ENCODE data around the gene EXD1.

EXD1 gene

DNA sequence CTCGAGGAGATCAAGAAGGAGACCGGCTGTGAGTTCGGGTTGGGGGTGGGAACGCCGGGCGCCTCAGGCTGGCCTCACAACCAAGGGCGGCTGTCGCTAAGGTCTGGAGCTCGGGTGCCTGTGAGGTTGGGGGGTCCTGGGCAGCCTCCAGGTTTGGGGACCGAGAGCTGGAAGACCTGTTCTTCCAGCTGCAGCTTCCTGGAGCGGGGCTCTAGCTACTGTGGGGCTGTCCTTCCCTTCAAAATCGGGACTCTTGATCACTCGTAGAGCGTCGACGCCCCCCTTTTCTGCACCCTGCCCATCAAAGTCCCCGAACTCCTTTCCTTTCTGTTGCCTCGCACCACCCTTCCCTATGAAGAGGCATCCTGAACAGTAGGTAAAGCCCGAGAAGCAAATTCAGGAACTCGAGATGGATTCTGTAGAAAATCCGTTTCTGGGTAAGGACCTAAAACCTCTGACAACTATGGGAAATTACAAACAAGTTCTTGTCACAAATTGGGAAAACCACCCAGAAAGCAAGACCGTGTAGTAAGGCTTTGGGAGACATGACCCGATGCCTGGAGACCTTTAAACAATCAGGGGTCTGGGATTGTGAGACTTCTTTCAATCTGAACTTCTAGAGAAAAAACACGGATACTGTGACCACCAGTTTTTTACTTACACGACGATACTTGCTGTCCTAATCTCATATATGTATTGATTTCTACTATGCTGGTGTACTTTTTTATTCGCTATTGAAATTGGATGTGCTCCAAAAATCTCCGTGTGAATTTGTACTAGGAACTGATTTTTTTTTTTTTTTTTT is 1.1 kb upstream of the EXD1 start:
- DNase-seq: no peak

DNA sequence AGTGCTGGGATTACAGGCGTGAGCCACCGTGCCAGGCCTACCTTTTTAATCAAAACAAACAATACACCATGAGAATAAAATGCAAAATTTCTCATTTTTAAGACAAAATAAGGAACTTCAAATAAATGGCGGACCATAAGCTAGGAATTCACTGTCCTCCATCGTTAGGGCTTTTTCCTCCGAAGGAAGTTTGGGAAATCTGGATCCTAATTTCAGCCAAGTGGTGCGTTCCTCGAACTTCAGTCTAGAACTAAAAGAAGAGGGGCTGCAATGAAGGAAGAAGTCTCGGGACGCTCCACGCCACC is 260 bp downstream of the EXD1 start:
- DNase-seq: no peak

DNA sequence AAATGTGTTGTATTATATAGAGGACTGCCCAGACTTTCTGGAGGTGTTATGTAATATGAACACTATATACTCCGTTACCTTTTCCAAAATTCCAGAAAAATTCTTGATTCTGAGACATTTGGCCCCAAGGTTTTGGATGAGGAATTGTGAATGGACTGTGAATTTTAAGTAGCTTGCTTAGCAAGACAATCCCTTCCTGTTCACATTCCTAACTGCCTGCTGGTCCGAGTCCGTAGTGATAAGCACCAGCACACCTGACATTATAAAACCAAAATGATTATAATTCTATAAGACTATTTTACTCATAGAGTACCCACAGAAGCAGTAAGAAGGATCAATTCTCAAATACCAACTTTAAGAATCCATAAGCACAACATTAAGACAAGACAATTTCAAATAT is 11.2 kb downstream of the EXD1 start:
- no peak for DNase-seq

DNA sequence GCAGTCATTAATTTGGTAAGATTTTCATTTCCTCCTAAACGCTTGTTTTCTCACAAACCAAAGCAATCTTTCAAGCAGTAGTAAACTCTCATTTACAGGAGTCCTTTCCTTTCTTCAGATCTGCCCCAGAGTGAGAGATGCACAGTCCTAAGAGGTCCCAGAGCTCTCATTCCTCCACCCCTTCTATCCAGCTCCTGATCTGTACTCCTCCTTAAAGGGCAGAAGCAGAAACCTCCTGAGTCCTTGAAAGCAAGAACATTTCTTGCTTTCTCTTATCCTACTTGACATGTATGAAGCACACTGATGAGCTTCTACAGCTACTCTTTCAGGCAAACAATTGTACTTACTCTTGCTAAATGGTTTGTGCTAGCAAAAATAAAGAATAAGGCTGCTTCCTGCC is 11.7 kb downstream of the EXD1 start:
- DNase-seq: no peak

DNA sequence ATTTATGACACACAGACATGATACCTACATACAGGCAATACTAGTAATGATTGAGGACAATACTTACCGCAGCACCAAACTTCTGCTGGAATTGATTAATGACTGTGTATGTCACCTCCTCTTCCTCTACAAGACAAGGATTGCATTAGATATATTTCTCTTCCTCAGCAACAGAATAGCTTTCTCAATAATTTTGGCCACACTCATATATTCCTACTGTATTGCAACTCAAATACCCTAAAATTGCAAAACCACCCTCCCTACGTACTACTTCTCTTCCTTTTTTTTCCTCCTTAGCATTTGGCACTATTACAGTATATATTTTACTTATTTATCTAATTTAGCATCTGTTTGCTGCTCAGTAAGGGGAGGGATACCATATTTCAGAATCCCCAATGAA is 14.8 kb downstream of the EXD1 start:
- DNase-seq: no peak

DNA sequence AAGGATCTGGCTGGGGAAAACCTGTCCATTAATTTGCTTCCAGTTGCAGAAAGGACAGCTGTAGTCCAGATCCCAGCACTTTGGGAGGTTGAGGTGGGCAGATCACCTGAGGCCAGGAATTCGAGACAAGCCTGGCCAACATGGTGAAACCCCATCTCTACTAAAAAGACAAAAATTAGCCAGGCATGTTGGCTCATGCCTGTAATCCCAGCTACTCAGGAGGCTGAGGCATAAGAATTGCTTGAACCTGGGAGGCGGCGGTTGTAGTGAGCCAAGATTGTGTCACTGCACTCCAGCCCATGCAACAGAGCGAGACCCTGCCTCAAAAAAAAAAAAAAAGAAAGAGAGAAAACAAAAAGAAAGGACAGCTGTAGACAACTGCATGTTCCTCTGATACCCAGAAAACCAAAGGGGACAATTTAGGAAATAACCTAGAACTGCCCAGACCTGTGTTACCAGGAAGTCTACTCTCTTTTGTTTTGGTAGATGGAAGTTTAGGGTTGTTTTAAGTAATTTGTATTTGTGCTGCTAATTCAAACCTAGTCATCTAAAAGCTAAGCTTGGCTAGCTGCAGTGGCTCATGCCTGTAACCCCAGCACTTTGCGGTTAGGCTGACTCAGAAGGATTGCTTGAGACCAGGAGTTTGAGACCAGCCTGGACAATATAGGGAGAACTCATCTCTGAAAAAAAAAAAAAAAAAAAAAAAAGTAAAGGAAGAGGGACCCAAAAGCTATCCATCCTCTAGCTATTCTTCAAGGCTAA is 22.7 kb downstream of the EXD1 start:
- DNase-seq: no peak

DNA sequence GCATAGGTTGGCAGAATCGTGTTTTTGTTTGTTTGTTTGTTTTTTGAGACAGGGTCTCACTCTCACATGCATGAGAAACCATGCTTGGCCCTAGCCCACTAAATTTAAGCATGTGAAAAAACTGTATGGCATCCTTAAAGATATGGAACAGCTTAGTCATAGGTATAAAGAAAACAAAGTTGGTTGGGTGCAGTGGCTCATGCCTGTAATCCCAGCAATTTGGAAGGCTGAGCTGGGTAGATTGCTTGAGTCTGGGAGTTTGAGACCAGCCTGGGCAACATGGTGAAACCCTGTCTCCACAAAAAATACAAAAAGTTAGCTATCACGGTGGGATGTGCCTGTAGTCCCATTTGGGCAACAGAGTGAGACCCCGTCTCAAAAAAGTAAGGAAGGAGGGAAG is 25.2 kb downstream of the EXD1 start:
- DNase-seq: no peak

DNA sequence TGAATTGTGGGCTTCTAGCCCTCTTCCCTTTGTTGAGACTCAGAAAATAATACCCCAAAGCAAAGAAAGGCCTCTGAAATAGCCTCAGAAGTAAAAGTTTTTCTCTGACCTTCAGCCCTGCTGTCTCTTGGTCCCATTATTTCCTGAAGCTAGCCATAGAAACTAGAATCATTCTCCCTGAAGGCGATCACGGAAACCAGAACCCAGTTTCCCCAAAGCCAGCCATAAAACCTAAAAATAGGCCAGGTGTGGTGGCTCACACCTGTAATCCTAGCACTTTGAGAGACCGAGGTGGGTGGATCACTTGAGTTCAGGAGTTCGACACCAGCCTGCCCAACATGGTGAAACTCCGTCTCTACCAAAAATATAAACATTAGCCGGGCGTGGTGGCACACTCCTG is 27.2 kb downstream of the EXD1 start:
- DNase-seq: no peak

DNA sequence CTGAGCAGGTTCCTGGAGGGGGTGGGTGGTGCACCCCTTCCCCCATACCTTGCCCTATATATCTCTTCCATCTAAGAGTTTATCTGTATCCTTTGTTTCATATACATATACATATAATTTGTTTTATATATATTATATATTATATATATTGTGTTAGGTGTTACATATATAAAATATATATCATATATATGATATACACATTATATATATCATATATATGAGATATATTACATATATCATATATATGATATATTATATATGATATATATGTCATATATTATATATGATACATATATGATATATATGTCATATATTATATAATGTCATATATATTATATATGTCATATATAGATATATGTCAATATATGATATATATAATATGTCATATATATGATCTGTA is 31.1 kb downstream of the EXD1 start:
- DNase-seq: no peak

DNA sequence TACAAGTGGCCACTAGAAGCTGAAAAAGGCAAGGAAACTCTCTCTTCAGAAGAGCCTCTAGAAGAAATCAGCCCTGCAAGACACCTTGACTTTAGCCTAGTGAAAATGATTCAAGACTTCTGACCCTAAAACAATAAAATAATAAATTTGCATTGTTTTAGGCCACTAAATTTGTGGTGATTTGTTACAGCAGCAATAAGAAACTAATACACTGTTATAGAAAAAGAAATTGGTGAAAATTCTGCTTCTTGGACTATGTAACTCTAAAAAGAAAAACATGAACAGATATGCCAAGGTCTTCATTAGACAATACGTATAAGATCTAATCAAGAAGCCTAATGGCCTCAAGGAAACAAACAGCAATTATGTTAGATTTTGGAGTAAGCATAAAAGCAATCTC is 36.1 kb downstream of the EXD1 start:
- DNase-seq: no peak

DNA sequence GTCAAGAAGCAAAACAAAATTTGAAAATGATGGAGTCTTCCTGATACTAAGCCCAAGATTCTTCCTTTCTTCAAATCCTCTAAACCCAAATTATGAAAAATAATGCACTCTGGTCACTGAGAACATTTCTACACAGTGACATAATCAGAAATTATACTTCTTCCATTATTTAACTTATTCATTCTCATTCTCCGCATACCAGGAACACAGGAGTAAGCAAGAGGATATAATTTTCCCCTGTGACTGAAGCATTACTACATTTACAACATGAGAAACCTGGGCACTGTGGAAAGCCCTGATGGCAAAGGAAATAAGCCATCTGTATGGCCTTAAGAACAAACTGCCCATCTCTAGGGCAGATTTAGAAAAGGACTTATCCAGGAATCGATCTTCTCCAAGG is 47.0 kb downstream of the EXD1 start:
- DNase-seq: no peak

DNA sequence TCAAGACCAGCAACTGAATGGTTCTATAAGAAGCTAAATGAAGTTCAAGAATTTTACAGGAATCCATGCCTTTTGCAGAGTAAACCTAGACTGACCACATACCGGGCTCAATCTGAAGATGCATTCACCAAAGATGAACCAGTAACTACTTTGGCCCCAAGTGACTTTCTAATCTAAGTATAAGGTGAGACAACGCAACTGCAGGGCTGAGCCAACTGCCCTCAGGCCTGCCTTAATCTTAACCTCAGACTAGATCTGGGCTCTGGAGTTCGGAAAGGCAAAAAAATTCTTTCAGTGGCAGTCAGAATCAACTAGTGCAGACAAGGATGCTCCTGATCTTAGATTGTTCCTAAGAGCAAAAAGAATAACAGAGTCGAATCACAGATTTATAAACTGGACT is 48.3 kb downstream of the EXD1 start:
- DNase-seq: no peak

DNA sequence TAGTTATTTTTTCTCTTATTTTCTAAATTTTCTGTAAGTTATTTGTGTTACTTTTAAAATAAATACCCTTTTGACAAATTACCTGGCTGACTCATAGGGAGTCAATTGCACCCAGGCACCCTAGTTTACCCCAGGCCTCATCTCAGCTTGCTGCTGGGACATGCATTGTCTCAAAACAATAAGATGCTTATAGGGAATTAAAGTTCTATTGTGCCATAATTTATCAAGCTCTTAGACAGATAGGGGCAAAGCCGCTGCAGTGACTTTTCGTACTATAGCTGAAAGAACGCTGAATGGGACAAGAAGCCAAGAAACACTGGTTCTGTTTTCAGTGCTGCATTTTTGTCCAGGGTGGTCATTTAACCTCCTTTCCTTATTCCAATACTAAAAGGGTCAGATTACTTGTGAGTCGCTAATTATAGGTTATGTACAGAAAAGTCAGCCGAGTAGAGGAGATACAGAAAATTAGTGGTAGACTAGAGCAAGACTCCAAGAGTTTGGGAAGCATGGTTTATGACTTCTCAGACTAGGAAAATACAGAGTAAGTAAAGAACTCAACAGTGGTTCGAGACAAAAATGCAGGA is 50.3 kb downstream of the EXD1 start:
- no peak for DNase-seq

DNA sequence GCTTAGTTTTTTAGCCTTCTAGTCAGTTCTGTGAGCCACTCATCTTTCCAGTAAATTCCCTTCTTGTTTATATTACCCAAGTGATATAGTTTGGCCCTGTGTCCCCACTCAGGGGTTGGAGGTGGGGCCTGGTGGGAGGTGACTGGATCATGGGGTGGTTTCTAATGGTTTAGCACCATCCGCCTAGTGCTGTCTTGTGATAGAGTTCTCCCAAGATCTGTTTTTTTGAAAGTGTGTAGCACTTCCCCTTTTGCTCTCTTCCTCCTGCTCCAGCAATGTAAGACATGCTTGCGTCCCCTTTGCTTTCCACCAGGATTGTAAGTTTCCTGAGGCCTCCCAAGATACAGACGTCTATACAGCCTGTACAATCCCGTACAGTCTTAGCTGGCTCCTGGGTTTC is 60.8 kb downstream of the EXD1 start:
- no peak for DNase-seq

DNA sequence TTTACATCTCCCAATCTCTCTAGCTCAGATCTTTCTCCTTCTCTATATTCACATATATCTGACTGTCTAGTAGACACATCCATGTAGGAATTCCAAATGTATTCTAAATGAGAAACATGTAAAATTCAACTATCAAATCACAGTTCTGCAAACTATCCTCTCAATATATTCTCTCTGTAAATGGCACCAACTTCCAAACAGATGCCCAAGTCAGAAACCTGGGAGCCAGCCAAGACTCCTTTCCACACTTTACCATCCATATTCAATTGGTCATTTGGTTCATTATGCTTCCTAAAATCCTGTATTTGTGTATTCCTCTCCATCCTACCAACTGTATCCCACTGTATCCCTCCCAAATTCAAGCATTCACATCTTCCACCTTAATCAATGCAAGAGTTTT is 61.5 kb downstream of the EXD1 start:
- no peak for DNase-seq

DNA sequence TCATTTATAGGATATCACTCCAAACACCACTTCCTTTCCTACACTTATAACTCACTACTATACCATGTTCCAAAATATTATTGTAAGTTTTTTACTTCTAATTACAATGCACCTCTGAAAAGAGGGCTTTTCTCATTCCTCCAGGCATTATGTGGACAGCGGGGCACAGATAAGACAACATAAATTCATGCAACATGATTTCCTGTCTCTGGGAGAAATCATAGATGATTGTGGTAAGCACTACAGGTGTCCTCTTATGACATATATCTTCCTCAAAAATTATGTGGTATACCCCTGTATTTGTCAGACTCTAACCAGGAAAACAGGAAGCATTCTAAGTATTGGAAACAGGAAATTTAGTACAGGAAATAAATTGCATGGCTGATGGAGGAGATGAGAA is 68.8 kb downstream of the EXD1 start:
- DNase-seq: no peak

DNA sequence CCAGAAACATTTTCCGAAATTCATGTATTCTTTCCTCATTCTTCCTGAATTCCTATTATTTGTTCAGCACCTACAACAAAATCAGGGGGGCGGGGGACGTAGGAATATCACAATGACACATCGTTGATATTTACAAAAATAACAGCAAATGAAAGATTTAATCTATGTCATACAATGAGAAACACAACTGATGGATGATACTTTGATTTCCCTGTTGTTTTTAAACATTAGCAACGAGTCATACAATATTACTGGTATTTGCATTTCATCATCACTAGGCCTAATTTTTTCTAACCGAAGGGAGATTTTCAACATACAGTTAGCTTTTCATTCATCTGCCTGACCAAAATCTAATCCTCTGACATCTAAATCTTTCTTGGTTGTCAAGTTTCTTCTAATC is 69.2 kb downstream of the EXD1 start:
- DNase-seq: no peak

DNA sequence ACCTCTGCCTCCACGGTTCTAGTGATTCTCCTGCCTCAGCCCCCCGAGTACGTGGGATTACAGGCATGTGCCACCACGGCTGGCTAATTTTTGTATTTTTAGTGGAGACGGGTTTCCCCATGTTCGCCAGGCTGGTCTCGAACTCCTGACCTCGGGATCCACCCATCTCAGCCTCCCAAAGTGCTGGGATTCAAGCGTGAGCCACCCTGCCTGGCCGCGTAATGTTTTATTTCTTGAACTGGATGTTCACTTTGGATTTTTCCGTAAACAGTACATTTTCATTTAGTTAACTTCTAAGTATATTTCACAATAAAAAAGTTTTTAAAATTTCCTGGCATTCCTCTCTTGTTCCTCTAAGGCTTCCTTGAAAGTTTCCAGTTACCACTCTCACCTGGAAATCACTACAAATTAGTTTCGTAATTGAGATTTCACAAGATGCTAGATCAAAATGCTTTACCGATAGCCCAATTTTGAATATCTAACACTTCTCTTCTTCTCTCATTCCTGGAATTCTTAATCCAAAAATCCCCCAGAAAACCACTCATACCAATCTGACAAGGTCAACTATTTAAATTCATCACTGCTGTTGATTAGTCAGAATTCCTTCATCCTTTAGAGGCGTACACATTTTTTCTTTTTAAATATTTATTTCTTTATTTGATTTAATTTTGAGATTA is 69.8 kb downstream of the EXD1 start:
- no peak for DNase-seq

DNA sequence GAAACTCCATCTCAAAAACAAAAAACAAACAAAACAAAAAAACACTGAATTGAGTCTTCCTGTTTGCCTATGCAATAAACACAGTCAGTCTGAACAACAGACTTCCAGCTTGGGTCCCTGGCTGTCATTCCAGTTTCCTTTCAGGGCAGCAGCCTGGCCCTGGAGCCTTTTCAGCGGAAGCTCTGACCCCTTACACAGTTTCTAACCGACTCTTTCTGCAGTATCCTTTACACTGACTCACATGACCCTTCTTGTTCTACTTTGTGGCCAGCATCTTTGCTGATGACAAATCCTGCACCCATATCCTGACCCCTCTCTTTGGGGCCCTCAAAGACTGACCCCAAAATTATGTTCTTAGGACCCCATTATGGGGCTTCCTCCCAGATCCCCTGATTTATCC is 76.1 kb downstream of the EXD1 start:
- no peak for DNase-seq

DNA sequence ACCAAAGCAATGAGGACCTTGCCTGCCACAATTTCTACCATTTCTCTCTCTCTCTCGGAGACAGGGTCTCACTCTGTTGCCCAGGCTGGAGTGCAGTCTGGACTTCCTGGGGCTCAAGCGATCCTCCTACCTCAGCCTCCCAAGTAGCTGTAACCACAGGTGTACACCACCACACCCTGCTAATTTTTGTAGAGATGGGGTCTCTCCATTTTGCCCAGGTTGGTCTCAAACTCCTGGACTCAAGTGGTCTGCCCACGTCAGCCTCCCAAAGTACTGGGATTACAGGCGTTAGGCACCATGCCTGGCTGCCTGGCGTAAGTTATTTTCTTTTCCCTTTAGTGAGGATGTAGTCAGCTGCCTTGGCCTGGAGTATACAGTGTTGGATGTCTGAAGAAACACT is 76.8 kb downstream of the EXD1 start:
- no peak for DNase-seq

DNA sequence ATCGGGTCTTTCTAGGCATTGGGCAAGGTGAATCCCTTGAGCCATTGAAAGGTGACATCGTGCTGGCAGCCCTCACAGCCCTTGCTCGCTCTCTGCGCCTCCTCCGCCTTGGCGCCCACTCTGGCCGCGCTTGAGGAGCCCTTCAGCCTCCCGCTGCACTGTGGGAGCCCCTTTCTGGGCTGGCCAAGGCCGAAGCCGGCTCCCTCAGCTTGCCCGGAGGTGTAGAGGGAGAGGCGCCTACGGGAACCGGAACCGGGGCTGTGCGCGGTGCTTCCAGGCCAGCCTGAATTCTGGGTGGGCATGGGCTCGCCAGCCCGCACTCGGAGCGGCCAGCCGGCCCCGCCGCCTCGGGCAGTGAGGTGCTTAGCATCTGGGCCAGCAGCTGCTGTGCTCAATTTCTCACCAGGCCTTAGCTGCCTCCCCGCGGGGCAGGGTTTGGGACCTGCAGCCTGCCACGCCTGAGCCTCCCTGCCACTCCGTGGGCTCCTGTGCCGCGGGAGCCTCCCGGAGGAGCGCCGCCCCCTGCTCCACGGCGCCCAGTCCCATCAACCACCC is 79.0 kb downstream of the EXD1 start:
- DNase-seq: no peak

DNA sequence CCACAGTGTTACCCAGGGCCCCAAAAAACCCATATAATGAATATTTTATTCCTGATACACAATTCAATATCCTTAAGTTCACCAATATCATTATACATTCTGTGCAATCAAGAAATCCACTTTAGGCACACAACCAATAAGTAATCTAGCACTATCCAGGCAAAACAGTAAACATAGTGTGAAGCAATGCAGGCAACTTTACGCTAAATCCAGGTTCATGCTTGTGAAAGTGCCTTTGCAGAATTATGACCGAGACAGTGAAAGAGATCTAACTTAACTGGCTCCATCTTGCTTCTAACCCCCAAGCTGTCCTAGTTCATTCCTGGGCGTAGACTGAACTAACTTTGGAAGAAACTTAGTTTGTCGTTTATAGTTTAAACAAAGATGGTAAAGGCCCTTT is 80.3 kb downstream of the EXD1 start:
- DNase-seq: no peak

DNA sequence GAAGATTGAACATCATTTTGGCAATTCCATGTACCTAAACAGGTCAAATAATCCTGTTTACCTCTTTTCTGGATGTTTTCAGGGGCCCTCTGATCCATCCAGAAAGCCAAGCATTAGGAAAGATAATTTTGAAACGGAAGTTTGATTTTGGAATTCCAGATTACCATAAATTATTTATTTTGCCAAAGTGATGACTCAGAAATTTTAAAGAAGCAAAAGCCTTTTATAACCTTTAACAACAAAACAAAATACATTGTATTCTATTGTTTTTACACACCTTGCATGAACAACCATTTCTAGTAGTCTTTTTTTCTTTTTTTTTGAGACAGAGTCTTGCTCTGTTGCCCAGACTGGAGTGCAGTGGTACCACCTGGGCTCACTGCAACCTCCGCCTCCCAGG is 82.5 kb downstream of the EXD1 start:
- DNase-seq: no peak

DNA sequence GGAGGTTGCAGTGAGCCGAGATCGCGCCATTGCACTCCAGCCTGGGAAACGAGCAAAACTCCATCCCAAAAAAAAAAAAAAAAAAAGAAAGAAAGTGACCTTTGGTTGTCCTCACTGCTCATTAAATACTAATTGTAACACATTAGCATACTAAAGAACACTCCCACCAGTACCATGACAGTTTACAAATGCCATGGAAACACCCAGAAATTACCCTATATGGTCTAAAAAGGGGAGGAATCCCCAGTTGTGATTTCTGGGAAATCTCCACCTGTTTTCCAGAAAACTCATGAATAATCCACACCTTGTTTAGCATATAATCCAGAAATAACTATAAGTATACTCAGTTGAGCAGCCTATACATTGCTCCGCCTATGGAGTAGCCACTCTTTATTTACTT is 90.9 kb downstream of the EXD1 start:
- DNase-seq: no peak

All from CD4-positive, alpha-beta T cell treated with Interleukin-10 for 1 hour (primary cell).